Fibroblast of lung (primary cell): ENCODE results near the gene METTL18. TPM values are rescaled to one million over a fixed set of nuclear protein-coding genes. Genes with fewer than 3 reads are reported as not detected.

ENCODE experiments used
- DNase-seq, 2 donors: peaks; one replicate each; pipeline versions ENCODE4 v3.0.0 to v3.0.0-alpha.2; 2010; ENCODE audit warnings: low read depth in 2 of 2
- H2AFZ ChIP-seq: 2 replicates; pipeline ENCODE4 v1.5.1; 2012; ENCODE audit warnings: low read length, control low read depth, inconsistent platforms
- H3K27ac ChIP-seq: 2 replicates; pipeline ENCODE4 v1.5.1; 2011; ENCODE audit warnings: low read length, control low read depth; ENCODE audit not compliant: insufficient read depth
- H3K27me3 ChIP-seq: 2 replicates; pipeline ENCODE4 v1.5.1; 2011; ENCODE audit warnings: mild to moderate bottlenecking, low read length; ENCODE audit not compliant: control insufficient read depth, insufficient read depth
- H3K36me3 ChIP-seq: 2 replicates; pipeline ENCODE4 v1.5.1; 2011; ENCODE audit warnings: low read length; ENCODE audit not compliant: control insufficient read depth, insufficient read depth
- H3K4me1 ChIP-seq: 2 replicates; pipeline ENCODE4 v1.5.1; 2011; ENCODE audit warnings: low read length; ENCODE audit not compliant: control insufficient read depth, insufficient read depth; ENCODE audit errors: extremely low read depth
- H3K4me2 ChIP-seq: 2 replicates; pipeline ENCODE4 v1.5.1; 2011; ENCODE audit warnings: low read length, control low read depth; ENCODE audit not compliant: insufficient read depth; ENCODE audit errors: extremely low read depth
- H3K4me3 ChIP-seq, 4 experiments: fragments of 200-600 bp in 1 of 4; sonication (generic) in 1 of 4; replicated peaks in 1 of 4; 2 replicates each; pipeline ENCODE4 v1.5.1; 2011 to 2016; ENCODE audit warnings: low read length in 4 of 4, low read depth in 3 of 4, mild to moderate bottlenecking in 3 of 4, control low read depth in 2 of 4, inconsistent platforms in 1 of 4, mixed read lengths in 1 of 4; ENCODE audit not compliant: insufficient read depth in 1 of 4; ENCODE audit errors: control extremely low read depth in 1 of 4
- H3K79me2 ChIP-seq: 2 replicates; pipeline ENCODE4 v1.5.1; 2012; ENCODE audit warnings: mild to moderate bottlenecking, low read length, inconsistent platforms; ENCODE audit not compliant: control insufficient read depth, insufficient read depth
- H3K9ac ChIP-seq: 2 replicates; pipeline ENCODE4 v1.5.1; 2011; ENCODE audit warnings: mild to moderate bottlenecking, low read length, control low read depth; ENCODE audit not compliant: insufficient read depth
- H3K9me3 ChIP-seq: 2 replicates; pipeline ENCODE4 v1.5.1; 2012; ENCODE audit warnings: low read depth, low read length; ENCODE audit not compliant: control insufficient read depth, insufficient read depth
- H4K20me1 ChIP-seq: 2 replicates; pipeline ENCODE4 v1.5.1; 2011; ENCODE audit warnings: low read length; ENCODE audit not compliant: control insufficient read depth, insufficient read depth; ENCODE audit errors: extremely low read depth
- EZH2 ChIP-seq: IDR thresholded peaks from 2 replicates; pipeline ENCODE4 v1.5.1; 2012; ENCODE audit warnings: low read length, control low read depth, mild to moderate bottlenecking; ENCODE audit errors: missing control alignments
- polyA minus RNA-seq: library from RNA; depleted of rRNA, polyadenylated mRNA; stranded (reverse); fragments of >200 nt; gene quantifications from 2 replicates; pipeline ENCODE4 v1.2.3, GENCODE V29; 2011; ENCODE audit warnings: low replicate concordance
- polyA plus RNA-seq, 2 donors: library from polyadenylated mRNA; depleted of rRNA in 1 of 2; stranded (reverse) in 1 of 2; unstranded in 1 of 2; fragments of >200 nt; gene quantifications; 2 replicates each; pipeline ENCODE4 v1.2.1, GENCODE V29; 2011 to 2012; ENCODE audit warnings: missing spikeins in 1 of 2
- total RNA-seq: library from RNA; depleted of rRNA; stranded (reverse); fragments of >200 nt; gene quantifications from 2 replicates; pipeline ENCODE4 v1.2.1, GENCODE V29; 2014
- TF ChIP-seq, protein P1 (sequence below), 2 donors: IDR thresholded peaks in 1 of 2; conservative IDR thresholded peaks in 1 of 2; 1 replicate in 1 of 2; 2 replicates in 1 of 2; pipeline ENCODE4 v1.5.1; 2011 to 2012; ENCODE audit warnings: low read length in 2 of 2, control low read depth in 1 of 2, inconsistent platforms in 1 of 2, low read depth in 1 of 2, mild to moderate bottlenecking in 1 of 2

METTL18 gene
- total RNA-seq (9.8 and 10.9 TPM in 2 replicates), polyA plus RNA-seq (4.4 and 5.3 TPM in 2 replicates), polyA minus RNA-seq (0.27 TPM in 1 of 2 replicates, not detected in the other)
- 6.3 and 6.8 TPM in 2 replicates for polyA plus RNA-seq (2012)

DNA sequence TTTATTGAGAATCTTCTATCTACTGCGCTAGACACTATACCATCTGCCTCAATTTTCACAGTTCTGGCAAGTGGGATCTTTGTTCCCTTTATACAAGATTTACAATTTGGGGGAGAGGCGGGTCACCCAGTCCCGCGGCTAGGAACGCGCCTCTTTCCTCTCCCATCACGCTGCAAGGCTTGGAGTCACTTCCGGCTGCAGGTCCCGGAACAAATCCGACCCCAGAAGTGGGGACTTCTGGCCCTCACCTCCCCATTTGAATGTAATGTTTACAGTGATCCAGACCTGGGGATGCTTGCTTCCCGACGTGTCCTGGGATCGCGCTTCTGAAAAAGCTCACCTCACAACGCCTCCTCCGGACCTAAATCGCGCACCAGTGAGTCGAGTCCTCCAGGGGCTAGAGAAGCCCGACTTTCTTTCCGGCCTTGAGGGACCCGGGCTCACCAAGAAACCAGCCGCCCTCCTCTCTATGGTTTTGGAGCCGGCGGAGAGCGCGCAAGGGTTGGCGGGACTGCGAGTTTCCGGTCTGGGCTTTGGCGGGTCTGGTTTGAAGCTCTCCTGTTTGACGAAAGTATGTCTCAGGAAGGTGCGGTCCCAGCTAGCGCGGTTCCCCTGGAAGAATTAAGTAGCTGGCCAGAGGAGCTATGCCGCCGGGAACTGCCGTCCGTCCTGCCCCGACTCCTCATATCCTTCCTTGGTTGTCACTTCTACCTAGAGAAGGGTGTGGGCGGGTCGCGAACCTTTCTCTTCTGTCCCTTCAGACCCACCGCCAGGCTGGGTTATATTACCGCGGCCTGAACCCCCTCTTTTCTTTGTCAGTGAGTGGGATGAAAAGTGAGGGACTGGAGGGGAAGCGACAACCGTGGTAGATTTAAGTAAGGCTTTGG lies at the start of gene METTL18:
Gene METTL18, minus strand, starts transcription at position 378 of the 887 bp plus-strand sequence. CDS start 1,212 bp downstream, outside the sequence.
- H3K4me1 ChIP-seq = no peaks in the 10 kb centered on the region
- H3K9me3 ChIP-seq = no peaks in the 10 kb centered on the region
- peak within 1 kb of the TSS; percentile 86 for H3K9ac ChIP-seq
- no peaks in the 10 kb centered on the region for H4K20me1 ChIP-seq
- H2AFZ ChIP-seq = peak within 1 kb of the TSS; percentile 100
- H3K79me2 ChIP-seq = peaks cover 8% of the 10 kb centered on the region
- H3K36me3 ChIP-seq = no peaks in the 10 kb centered on the region
- peak within 1 kb of the TSS; percentile 94 for H3K27ac ChIP-seq
- H3K27me3 ChIP-seq = no peaks in the 10 kb centered on the region
- peak within 1 kb of the TSS; percentile 79 to 98 (median 92) for H3K4me3 ChIP-seq
- peak within 1 kb of the TSS; percentile 67 for H3K4me2 ChIP-seq
- no peak for TF ChIP-seq EZH2
- TF ChIP-seq, protein P1, sequence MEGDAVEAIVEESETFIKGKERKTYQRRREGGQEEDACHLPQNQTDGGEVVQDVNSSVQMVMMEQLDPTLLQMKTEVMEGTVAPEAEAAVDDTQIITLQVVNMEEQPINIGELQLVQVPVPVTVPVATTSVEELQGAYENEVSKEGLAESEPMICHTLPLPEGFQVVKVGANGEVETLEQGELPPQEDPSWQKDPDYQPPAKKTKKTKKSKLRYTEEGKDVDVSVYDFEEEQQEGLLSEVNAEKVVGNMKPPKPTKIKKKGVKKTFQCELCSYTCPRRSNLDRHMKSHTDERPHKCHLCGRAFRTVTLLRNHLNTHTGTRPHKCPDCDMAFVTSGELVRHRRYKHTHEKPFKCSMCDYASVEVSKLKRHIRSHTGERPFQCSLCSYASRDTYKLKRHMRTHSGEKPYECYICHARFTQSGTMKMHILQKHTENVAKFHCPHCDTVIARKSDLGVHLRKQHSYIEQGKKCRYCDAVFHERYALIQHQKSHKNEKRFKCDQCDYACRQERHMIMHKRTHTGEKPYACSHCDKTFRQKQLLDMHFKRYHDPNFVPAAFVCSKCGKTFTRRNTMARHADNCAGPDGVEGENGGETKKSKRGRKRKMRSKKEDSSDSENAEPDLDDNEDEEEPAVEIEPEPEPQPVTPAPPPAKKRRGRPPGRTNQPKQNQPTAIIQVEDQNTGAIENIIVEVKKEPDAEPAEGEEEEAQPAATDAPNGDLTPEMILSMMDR (conservative IDR thresholded peaks at IDR 0.05 in 1 of 2, IDR thresholded peaks at IDR 0.05 in 1 of 2; ENCODE audit: low read depth in 1 of 2, low read length in 2 of 2) = no peak
- peak; percentile 97 to 98 for DNase-seq

DNA sequence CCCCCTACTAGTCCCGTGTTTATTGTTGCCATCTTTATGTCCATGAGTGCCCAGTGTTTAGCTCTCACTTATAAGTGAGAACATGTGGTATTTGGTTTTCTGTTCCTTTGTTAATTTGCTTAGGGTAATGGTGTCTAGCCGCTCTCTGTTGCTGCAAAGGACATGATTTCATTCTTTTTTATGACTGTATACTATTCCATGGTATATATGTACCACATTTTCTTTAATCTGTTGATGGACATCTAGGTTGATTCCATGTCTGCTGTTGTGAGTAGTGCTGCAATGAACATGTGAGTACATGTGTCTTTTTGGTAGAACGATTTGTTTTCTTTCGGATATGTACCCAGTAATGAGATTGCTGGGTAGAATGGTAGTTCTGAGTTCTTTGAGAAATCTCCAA lies 44.2 kb upstream of the METTL18 start:
- Histone ChIP-seq H3K27me3 (no peaks in the 10 kb centered on the region), H3K9me3 (no peaks in the 10 kb centered on the region), H3K27ac (no peak overlapping the region), H3K79me2 (no peaks in the 10 kb centered on the region), H3K4me3 (no peak overlapping the region), H2AFZ (no peak overlapping the region), H3K4me1 (no peaks in the 10 kb centered on the region), H3K36me3 (no peaks in the 10 kb centered on the region), H3K4me2 (no peak overlapping the region), H4K20me1 (no peaks in the 10 kb centered on the region), H3K9ac (no peak overlapping the region)
- no peak for DNase-seq
- TF ChIP-seq, protein P1 (conservative IDR thresholded peaks at IDR 0.05 in 1 of 2, IDR thresholded peaks at IDR 0.05 in 1 of 2; ENCODE audit: low read depth in 1 of 2, low read length in 2 of 2) = no peak
- TF ChIP-seq EZH2 = no peak

DNA sequence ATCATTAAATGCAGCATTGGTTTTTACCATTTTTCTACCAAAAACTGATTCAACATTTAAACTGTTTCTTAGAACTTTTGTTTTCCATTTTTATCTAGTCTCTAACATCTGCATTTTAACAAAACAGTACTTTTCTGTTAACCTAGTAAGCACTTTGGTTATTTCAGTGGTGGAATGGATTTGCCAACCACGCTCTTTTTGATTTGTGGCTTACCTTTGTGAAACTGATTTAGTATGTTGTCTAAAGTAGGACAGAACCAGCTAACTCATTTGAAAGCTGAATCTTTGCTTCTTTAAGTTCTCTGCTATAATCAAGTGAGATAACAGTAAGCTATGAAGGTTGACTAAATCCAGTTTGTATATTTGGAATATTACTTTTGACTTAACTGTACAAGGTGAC lies 41.5 kb upstream of the METTL18 start:
- Histone ChIP-seq H3K4me1 (no peaks in the 10 kb centered on the region), H3K27ac (no peak overlapping the region), H3K27me3 (no peaks in the 10 kb centered on the region), H3K79me2 (no peaks in the 10 kb centered on the region), H3K9ac (no peak overlapping the region), H3K4me3 (no peak overlapping the region), H3K9me3 (no peaks in the 10 kb centered on the region), H3K36me3 (no peaks in the 10 kb centered on the region), H2AFZ (no peak overlapping the region), H3K4me2 (no peak overlapping the region), H4K20me1 (no peaks in the 10 kb centered on the region)
- DNase-seq = no peak
- TF ChIP-seq, protein P1 (conservative IDR thresholded peaks at IDR 0.05 in 1 of 2, IDR thresholded peaks at IDR 0.05 in 1 of 2; ENCODE audit: low read depth in 1 of 2, low read length in 2 of 2) = no peak
- TF ChIP-seq EZH2 = no peak
